HepG2 (cell line): ENCODE measurements around the gene TADA2A. TPM values are rescaled to one million over a fixed set of nuclear protein-coding genes. Genes with fewer than 3 reads are reported as not detected.

Experiments
- CBX1 ChIP-seq: IDR thresholded peaks from one replicate; pipeline ENCODE4 v1.6.1; 2016; ENCODE audit warnings: antibody characterized with exemption, low read depth
- GLI4 ChIP-seq: sonication (generic); formaldehyde crosslinking; IDR thresholded peaks from 2 replicates; pipeline ENCODE4 v1.5.1; 2020; ENCODE audit warnings: missing genetic modification reagents, mild to moderate bottlenecking, moderate library complexity, borderline replicate concordance
- KDM3A ChIP-seq: IDR thresholded peaks from 2 replicates; pipeline ENCODE4 v1.6.1; 2018; ENCODE audit warnings: low read depth, missing compliant biosample characterization
- NKX3-1 ChIP-seq: sonication (generic); formaldehyde crosslinking; IDR thresholded peaks from 2 replicates; pipeline ENCODE4 v1.5.0; 2020; ENCODE audit warnings: missing genetic modification reagents
- NR2F1 ChIP-seq, 2 experiments: fragments of 450-650 bp in 1 of 2; formaldehyde crosslinking in 1 of 2; IDR thresholded peaks; 2 replicates each; pipeline versions ENCODE4 v1.5.0 to v1.6.1; 2016 to 2020; ENCODE audit warnings: mild to moderate bottlenecking in 1 of 2, missing compliant biosample characterization in 1 of 2, missing genetic modification reagents in 1 of 2, moderate library complexity in 1 of 2
- RFXANK ChIP-seq: IDR thresholded peaks from 2 replicates; pipeline ENCODE4 v1.6.1; 2016
- SMAD1 ChIP-seq: sonication (generic); formaldehyde crosslinking; IDR thresholded peaks from 2 replicates; pipeline ENCODE4 v1.4.0; 2020; ENCODE audit warnings: missing genetic modification reagents, low read depth, mild to moderate bottlenecking, borderline replicate concordance
- ZFP36 ChIP-seq: fragments of 150-350 bp; IDR thresholded peaks from 2 replicates; pipeline ENCODE4 v1.6.1; 2018; ENCODE audit warnings: borderline replicate concordance, low read length, low read depth; ENCODE audit not compliant: partially characterized antibody
- ZNF350 ChIP-seq: sonication (generic); formaldehyde crosslinking; IDR thresholded peaks from 2 replicates; pipeline ENCODE4 v1.4.0; 2020; ENCODE audit warnings: mild to moderate bottlenecking, low read depth, missing genetic modification reagents, borderline replicate concordance
- polyA plus RNA-seq, 8 experiments: library from polyadenylated mRNA; depleted of rRNA in 3 of 8; stranded (reverse) in 7 of 8; unstranded in 1 of 8; fragments of >200 nt; fragmentation: Illumina TruSeq in 4 of 8; extraction: Trizol in 4 of 8; gene quantifications; 2 replicates each; pipeline versions ENCODE4 v1.2.1 to v1.2.3, GENCODE V29; 2011 to 2016; ENCODE audit warnings: low read depth in 4 of 8, missing spikeins in 1 of 8, mixed read lengths in 1 of 8; ENCODE audit not compliant: insufficient read depth in 1 of 8
- total RNA-seq, 5 experiments: library from RNA; depleted of rRNA; stranded (reverse); fragments of >200 nt; fragmentation: Illumina TruSeq; extraction: Trizol; gene quantifications; 2 replicates each; pipeline ENCODE4 v1.2.3, GENCODE V29; 2016; ENCODE audit warnings: low read depth in 1 of 5
- TF ChIP-seq, protein P1 (sequence below): sonication (generic); formaldehyde crosslinking; IDR thresholded peaks from 2 replicates; pipeline ENCODE4 v1.5.0; 2020; ENCODE audit warnings: missing genetic modification reagents
- TF ChIP-seq, protein P2 (sequence below), 2 experiments: fragments of 450-650 bp in 1 of 2; sonication (generic) in 1 of 2; formaldehyde crosslinking in 1 of 2; IDR thresholded peaks; 2 replicates each; pipeline versions ENCODE4 v1.6.1 to v1.8.0; 2016 to 2022; ENCODE audit warnings: antibody characterized with exemption in 1 of 2, mild to moderate bottlenecking in 1 of 2, missing genetic modification reagents in 1 of 2
- TF ChIP-seq, protein P3 (sequence below): sonication (generic); formaldehyde crosslinking; IDR thresholded peaks from 2 replicates; pipeline ENCODE4 v1.8.1; 2023; ENCODE audit warnings: mild to moderate bottlenecking, missing genetic modification reagents

The TADA2A gene
- total and polyA plus RNA-seq, 2 of the 13 experiments (the other 11 are each of a cell fraction or from before 2014, with no cell fraction given) = 8.0 to 14.0 TPM

- TF ChIP-seq ZFP36 = no peak
- peak; percentile 5 for TF ChIP-seq CBX1
- no peak for TF ChIP-seq SMAD1 (CRISPR knock-in tag)
- no peak for TF ChIP-seq RFXANK
- no peak for TF ChIP-seq KDM3A (CRISPR knock-in tag)
- TF ChIP-seq NR2F1 (CRISPR knock-in tag; IDR thresholded peaks at IDR 0.05) = peak in 1 of 2 experiments; percentile 39; a peak in 1 of 4 replicates
- peak; percentile 77 for TF ChIP-seq NKX3-1 (CRISPR knock-in tag)
- TF ChIP-seq, protein P1, sequence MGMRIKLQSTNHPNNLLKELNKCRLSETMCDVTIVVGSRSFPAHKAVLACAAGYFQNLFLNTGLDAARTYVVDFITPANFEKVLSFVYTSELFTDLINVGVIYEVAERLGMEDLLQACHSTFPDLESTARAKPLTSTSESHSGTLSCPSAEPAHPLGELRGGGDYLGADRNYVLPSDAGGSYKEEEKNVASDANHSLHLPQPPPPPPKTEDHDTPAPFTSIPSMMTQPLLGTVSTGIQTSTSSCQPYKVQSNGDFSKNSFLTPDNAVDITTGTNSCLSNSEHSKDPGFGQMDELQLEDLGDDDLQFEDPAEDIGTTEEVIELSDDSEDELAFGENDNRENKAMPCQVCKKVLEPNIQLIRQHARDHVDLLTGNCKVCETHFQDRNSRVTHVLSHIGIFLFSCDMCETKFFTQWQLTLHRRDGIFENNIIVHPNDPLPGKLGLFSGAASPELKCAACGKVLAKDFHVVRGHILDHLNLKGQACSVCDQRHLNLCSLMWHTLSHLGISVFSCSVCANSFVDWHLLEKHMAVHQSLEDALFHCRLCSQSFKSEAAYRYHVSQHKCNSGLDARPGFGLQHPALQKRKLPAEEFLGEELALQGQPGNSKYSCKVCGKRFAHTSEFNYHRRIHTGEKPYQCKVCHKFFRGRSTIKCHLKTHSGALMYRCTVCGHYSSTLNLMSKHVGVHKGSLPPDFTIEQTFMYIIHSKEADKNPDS (CRISPR knock-in tag) = no peak
- TF ChIP-seq, protein P2, sequence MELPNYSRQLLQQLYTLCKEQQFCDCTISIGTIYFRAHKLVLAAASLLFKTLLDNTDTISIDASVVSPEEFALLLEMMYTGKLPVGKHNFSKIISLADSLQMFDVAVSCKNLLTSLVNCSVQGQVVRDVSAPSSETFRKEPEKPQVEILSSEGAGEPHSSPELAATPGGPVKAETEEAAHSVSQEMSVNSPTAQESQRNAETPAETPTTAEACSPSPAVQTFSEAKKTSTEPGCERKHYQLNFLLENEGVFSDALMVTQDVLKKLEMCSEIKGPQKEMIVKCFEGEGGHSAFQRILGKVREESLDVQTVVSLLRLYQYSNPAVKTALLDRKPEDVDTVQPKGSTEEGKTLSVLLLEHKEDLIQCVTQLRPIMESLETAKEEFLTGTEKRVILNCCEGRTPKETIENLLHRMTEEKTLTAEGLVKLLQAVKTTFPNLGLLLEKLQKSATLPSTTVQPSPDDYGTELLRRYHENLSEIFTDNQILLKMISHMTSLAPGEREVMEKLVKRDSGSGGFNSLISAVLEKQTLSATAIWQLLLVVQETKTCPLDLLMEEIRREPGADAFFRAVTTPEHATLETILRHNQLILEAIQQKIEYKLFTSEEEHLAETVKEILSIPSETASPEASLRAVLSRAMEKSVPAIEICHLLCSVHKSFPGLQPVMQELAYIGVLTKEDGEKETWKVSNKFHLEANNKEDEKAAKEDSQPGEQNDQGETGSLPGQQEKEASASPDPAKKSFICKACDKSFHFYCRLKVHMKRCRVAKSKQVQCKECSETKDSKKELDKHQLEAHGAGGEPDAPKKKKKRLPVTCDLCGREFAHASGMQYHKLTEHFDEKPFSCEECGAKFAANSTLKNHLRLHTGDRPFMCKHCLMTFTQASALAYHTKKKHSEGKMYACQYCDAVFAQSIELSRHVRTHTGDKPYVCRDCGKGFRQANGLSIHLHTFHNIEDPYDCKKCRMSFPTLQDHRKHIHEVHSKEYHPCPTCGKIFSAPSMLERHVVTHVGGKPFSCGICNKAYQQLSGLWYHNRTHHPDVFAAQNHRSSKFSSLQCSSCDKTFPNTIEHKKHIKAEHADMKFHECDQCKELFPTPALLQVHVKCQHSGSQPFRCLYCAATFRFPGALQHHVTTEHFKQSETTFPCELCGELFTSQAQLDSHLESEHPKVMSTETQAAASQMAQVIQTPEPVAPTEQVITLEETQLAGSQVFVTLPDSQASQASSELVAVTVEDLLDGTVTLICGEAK (IDR thresholded peaks at IDR 0.05) = no peak
- TF ChIP-seq, protein P2 (CRISPR knock-in tag; IDR thresholded peaks at IDR 0.05) = peak; percentile 66; the same call in 1 of the 2 replicates
- TF ChIP-seq GLI4 = peak; percentile 43; the same call in 1 of the 2 replicates
- 0 out of 2 replicates have a peak, but pooled peaks have one; percentile 21 for TF ChIP-seq ZNF350 (CRISPR knock-in tag)
- TF ChIP-seq, protein P3, sequence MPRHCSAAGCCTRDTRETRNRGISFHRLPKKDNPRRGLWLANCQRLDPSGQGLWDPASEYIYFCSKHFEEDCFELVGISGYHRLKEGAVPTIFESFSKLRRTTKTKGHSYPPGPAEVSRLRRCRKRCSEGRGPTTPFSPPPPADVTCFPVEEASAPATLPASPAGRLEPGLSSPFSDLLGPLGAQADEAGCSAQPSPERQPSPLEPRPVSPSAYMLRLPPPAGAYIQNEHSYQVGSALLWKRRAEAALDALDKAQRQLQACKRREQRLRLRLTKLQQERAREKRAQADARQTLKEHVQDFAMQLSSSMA = no peak
Measured at GRCh38 chr17:37406635-37407461, at the start of gene TADA2A, which contains the start of gene ACACA (continued).
